Activated CD4-positive, alpha-beta T cell treated with anti-CD3 and anti-CD28 coated beads, Interleukin-2, Interleukin-6, amounts not matched to agents 100 ng/mL and 50 ng/mL, durations not matched to agents 16 hours and 8 hours (primary cell): ENCODE measurements around the gene UNC13C.

Experiments
- DNase-seq: peaks from one replicate; pipeline ENCODE4 v3.0.0-alpha.2; 2020

Gene UNC13C

DNA sequence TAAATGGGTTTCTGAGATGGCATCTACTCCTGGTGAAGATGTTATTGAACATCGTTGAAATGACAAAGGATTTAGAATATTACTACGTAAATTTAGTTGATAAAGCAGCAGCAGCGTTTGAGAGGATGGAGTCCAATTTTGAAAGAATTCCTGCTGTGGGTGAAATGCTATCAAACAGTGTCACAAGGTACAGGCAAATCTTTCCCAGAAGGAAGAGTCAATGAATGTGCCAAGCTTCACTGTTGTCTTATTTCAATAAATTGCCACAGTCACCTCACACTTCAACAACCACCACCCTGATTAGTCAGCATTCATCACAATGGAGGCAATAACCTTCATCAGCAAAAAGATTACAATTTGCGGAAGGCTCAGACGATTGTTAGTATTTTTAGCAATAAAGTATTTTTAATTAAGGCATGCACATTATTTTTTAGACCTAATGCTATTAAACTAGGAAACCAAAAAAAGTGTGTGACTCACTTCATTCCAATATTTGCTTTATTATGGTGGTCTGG is 142.8 kb downstream of the UNC13C start:
- DNase-seq, result no peak

- DNase-seq, result no peak
Observed at GRCh38 chr15:54127574-54127973, 149.3 kb downstream of the UNC13C start.

DNA sequence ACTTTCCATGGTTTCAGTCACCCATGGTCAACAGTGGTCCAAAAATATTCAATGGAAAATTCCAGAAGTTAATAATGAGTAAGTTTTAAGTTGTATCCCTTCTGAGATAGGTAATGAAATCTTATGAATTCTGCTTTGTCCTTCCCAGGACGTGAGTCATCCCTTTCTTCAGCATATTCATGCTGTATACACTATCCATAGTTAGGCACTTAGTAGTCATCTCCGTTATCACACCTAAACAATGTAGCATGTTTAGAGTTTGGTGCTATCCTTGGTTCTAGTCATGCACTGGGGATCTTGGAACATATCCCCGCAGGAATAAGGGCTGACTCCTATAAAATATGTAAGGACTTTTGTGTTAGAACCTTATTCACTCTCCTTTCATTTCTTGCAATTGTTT is 153.2 kb downstream of the UNC13C start:
- DNase-seq, result no peak

- DNase-seq, result no peak
Observed at GRCh38 chr15:54149115-54149531, 170.9 kb downstream of the UNC13C start.

DNA sequence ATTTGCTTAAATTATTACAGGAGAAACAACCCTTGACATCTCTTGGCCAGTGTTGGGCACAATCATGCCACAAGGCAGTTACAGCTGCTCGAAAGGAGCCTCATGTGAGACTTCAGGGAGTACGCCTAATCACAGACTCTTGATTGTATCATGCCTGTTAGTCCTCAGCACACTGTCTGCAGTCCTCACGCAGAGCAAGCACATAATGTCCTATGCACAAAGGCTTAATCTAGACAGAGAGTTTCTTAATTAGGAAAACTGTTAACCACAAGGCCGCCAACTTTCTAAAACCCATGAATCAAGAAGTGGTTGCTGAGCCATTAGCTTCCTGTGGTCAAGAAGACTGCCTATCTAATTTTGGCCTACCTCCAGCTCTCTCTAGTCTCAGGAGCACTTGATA is 172.0 kb downstream of the UNC13C start:
- DNase-seq, result no peak

DNA sequence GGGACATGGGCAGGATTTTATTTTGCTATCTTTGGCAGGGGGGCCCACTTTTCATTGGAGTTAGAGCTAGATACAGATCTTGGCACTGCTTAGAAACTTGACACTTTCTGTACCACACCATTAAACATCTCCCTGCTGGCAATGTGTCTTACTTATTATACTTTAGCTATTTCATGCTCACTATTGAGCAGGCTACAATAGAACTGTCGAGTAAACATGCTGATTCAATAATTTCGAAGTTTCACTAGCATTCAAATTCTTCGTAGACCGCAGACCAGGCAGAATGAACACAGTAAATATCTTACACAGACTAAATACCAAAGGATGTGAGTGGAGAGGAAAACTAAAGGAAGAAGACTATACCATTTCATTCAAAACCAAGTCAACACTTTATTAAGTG is 180.8 kb downstream of the UNC13C start:
- no peak for DNase-seq

- no peak for DNase-seq
Observed at GRCh38 chr15:54187325-54187724, 209.1 kb downstream of the UNC13C start.

DNA sequence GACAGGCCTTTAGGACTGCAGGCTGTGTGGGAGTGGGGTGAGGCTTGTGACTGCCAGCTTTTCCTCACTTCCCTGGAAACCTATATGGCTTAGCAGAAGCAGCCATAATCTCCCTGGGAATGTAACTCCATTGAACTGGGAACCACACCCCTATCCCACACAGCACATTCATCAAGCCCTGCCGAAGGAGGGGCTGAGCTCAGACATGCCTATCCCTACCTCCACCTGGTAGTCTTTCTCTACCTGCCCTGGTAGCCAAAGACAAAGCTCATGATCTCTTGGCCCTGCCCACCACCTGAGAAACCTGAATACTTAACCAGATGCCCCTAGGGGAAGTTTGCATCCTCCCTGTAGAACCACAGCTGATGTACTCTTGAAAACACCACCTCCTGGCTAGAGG is 219.8 kb downstream of the UNC13C start:
- no peak for DNase-seq

DNA sequence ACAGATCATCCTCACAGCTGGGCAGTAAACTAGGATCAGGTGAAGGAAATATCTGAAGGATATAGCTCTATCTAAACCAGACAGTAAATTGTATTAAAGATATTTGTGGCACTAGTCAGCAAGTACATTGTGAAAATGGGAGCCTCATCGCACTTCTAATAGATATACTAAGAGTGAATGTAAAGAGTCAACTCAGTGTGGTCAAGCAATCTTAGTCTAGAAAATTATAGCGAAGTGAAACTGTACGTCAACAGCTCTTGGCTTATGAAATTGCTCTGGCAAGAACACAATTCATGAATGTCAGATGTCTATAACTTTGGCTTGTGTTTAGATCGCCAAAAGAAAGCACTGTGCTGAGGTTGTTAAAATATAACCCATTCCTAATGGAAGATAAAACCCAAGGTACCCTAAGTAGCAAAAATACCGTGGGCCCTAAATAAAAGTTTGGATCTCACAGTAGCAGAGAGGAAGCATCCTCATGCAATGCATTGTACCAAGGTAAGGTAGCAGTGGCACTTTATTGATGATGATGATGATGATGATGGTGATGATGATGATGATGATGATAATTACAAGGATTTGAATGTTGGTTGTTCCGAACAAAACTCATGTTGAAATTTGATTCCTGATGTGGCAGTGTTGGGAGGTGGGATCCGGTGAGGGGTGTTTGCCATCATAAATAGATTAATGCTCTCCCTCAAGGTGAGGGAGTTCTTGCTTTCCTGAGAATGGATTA is 228.5 kb downstream of the UNC13C start:
- DNase-seq, result no peak

DNA sequence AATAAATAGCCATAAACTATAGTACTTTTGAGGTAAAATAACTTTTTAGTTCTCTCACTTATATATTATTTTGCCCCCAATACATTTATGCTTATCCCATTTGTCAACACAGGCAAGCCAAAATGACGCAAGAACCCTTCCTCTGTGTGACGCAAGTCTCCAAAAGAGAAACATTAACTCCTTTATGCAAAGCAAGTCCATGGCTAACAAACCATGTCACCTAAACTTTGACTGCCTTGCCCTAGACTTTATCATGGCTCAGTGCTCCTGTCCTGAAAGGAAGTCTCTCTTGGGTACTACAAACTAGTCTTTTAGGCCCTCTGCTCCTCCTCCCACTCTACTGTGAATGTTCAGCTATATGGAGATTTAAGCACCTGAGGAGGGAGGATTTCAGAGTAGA is 230.5 kb downstream of the UNC13C start:
- no peak for DNase-seq

- no peak for DNase-seq
Observed at GRCh38 chr15:54212635-54213034, 234.4 kb downstream of the UNC13C start.

- no peak for DNase-seq
Observed at GRCh38 chr15:54226455-54226854, 248.2 kb downstream of the UNC13C start.

DNA sequence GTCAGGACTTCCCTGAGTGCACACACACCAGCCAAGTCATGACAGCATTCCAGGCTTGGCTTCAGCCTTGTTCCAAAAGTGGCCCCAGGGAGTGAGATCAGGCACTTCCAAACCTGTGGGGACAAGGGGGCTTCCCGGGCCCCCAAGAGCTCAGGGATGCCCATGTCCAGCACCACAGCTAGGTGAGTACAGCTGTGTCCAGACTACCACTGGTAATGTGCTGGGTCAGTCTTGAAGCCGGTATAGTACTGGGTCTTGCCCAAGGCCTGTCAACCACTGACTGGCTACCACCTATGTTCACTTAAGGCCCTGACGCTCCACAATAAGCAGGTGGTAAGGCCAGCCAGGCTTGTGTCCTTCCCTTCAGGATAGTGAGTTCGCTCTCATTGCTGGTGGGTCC is 249.3 kb downstream of the UNC13C start:
- DNase-seq, result no peak

- no peak for DNase-seq
Observed at GRCh38 chr15:54250326-54250725, 272.1 kb downstream of the UNC13C start.

- DNase-seq, result no peak
Observed at GRCh38 chr15:54256190-54256589, 277.9 kb downstream of the UNC13C start.

- DNase-seq, result no peak
Observed at GRCh38 chr15:54273928-54274327, 295.7 kb downstream of the UNC13C start.

GRCh38 chr15:54277834-54278233 is 299.6 kb downstream of the UNC13C start:
- no peak for DNase-seq

DNA sequence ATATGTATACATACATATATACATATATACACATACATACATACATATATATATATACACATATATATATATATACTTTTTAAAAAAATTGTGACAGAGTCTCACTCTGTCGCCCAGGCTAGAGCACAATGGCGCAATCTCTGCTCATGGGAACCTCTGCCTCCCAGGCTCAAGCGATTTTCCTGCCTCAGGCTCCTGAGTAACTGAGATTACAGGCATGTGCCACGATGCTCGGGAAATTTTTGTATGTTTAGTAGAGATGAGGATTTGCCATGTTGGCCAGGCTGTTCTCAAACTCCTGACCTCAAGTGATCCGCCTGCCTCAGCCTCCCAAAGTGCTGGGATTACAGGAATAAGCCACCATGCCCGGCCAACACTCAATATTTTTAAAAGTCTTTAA is 302.5 kb downstream of the UNC13C start:
- no peak for DNase-seq

GRCh38 chr15:54282228-54282836 is 304.1 kb downstream of the UNC13C start:
- DNase-seq, result no peak

DNA sequence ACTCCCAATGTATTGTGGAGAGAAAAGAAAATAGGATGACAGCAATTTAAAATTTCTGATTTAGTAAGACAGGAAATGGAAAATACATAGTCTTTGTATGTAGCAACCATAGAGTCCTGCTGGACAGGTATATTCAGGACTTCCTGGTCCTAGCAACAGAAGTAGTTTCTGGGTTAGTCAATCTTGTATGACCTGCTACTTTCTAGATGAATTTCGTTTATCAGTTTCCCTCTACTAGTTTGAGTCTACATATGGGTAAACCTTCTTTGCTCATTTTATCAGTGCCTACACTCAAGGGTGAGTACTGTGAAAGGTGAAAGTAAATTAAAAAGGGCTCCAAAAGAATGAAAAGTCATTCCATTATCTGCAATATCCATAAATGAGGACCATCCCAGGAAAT is 309.8 kb downstream of the UNC13C start:
- peak; percentile 38 for DNase-seq

DNA sequence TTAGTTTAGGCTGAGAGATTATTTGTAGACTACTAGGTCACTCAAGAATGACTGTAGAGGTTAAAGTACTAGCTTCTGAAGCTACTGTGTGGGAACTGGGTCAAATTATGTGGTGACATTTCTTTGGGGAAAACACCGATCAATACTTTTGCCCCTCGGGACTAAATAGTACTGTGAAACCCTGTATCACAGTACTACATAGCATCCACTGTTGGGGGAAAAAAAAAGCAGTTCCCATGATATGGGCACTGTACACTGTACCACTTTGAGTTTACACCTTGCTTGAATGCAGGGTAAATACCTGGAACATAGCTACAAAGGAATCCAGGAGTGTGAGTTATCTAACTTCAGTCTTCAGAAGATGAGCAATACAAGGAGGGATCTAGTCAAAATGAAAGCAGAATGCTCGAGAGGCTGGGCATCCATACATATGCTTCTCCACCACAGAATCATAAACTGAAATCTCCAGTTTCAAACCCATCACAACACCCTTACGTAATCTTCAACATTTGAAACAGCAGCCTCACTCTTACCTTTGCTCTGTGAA is 311.4 kb downstream of the UNC13C start:
- peak; percentile 66 for DNase-seq

- DNase-seq, result no peak
Observed at GRCh38 chr15:54298396-54298795, 320.2 kb downstream of the UNC13C start.

- DNase-seq, result no peak
Observed at GRCh38 chr15:54304321-54304720, 326.1 kb downstream of the UNC13C start.

GRCh38 chr15:54305138-54305537 is 326.9 kb downstream of the UNC13C start:
- no peak for DNase-seq
